Measurements from ENCODE around the gene MYO5B.

DNA sequence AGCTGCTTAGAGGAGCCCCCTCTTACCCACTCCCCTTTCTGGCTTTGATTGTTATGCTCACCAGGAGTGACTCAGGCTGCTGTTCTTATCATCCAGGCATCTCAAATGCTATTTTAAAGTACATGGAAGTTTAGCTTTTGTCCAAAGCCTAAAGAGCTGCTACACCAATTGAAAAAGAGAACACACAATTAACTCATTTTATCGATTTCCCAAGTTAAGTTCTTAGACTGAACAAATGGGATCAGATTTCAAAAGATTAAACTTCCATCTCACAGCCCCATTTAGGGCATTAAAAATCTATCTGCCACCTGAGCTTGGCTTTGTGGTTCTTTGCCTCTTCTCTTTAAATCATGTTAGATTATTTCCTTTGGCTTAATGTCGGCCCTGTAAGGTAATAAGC, 81.2 kb downstream of the MYO5B start:
- no peak for TF ChIP-seq EGR1 (IDR thresholded peaks at IDR 0.05; ENCODE audit: borderline replicate concordance in 1 of 2, low read depth in 2 of 2, low read length in 2 of 2)
- TF ChIP-seq, protein P1, sequence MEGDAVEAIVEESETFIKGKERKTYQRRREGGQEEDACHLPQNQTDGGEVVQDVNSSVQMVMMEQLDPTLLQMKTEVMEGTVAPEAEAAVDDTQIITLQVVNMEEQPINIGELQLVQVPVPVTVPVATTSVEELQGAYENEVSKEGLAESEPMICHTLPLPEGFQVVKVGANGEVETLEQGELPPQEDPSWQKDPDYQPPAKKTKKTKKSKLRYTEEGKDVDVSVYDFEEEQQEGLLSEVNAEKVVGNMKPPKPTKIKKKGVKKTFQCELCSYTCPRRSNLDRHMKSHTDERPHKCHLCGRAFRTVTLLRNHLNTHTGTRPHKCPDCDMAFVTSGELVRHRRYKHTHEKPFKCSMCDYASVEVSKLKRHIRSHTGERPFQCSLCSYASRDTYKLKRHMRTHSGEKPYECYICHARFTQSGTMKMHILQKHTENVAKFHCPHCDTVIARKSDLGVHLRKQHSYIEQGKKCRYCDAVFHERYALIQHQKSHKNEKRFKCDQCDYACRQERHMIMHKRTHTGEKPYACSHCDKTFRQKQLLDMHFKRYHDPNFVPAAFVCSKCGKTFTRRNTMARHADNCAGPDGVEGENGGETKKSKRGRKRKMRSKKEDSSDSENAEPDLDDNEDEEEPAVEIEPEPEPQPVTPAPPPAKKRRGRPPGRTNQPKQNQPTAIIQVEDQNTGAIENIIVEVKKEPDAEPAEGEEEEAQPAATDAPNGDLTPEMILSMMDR (IDR thresholded peaks at IDR 0.05 in 2 of 3, conservative IDR thresholded peaks at IDR 0.05 in 1 of 3; ENCODE audit: control insufficient read depth in 2 of 3, extremely low read depth in 1 of 3, insufficient read depth in 1 of 3, low read depth in 3 of 3, low read length in 3 of 3): no peak
- TF ChIP-seq, protein P2, sequence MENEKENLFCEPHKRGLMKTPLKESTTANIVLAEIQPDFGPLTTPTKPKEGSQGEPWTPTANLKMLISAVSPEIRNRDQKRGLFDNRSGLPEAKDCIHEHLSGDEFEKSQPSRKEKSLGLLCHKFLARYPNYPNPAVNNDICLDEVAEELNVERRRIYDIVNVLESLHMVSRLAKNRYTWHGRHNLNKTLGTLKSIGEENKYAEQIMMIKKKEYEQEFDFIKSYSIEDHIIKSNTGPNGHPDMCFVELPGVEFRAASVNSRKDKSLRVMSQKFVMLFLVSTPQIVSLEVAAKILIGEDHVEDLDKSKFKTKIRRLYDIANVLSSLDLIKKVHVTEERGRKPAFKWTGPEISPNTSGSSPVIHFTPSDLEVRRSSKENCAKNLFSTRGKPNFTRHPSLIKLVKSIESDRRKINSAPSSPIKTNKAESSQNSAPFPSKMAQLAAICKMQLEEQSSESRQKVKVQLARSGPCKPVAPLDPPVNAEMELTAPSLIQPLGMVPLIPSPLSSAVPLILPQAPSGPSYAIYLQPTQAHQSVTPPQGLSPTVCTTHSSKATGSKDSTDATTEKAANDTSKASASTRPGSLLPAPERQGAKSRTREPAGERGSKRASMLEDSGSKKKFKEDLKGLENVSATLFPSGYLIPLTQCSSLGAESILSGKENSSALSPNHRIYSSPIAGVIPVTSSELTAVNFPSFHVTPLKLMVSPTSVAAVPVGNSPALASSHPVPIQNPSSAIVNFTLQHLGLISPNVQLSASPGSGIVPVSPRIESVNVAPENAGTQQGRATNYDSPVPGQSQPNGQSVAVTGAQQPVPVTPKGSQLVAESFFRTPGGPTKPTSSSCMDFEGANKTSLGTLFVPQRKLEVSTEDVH (IDR thresholded peaks at IDR 0.05; ENCODE audit: low read depth, partially characterized antibody): no peak
- no peak for TF ChIP-seq CBFB (IDR thresholded peaks at IDR 0.05; ENCODE audit: low read depth)
- no peak for TF ChIP-seq POLR2A (IDR thresholded peaks at IDR 0.05; ENCODE audit: low read depth, low read length)
- TF ChIP-seq SMC3 (IDR thresholded peaks at IDR 0.05; ENCODE audit: borderline replicate concordance, low read length): no peak
- TF ChIP-seq RELA (IDR thresholded peaks at IDR 0.05; ENCODE audit: borderline replicate concordance, partially characterized antibody): no peak
- TF ChIP-seq SRF (IDR thresholded peaks at IDR 0.05; ENCODE audit: low read depth in 2 of 2, low read length in 2 of 2): no peak
- TF ChIP-seq ZNF274 (IDR thresholded peaks at IDR 0.05; ENCODE audit: insufficient read depth, insufficient read length): no peak
